Regular cardiac myocyte (primary cell): ENCODE data around the gene TRMT5. TPM values are rescaled to one million over a fixed set of nuclear protein-coding genes. Genes with fewer than 3 reads are reported as not detected.

Experiments used
- total RNA-seq: library from RNA; depleted of rRNA; stranded (reverse); fragments of >200 nt; gene quantifications from 2 replicates; pipeline ENCODE4 v1.2.3, GENCODE V29; 2014

TRMT5 gene
- total RNA-seq, result 11.0 and 14.0 TPM in 2 replicates

GRCh38 chr14:60980811-60981632 lies at the start of gene TRMT5, which contains the start of gene SLC38A6:
Gene TRMT5 (minus strand): TSS chr14:60981079. CDS start chr14:60980973, 106 bp downstream.
Gene SLC38A6 (plus strand): TSS chr14:60981245. CDS start chr14:60981278, 33 bp downstream.

Other genes with a start within 250 kb of the TRMT5 start
- gene MNAT1, start 246.3 kb downstream of the TRMT5 start, total RNA-seq, result 65.7 and 68.6 TPM in 2 replicates
- 27.2 and 61.2 TPM in 2 replicates for gene SLC38A6, start 166 bp upstream of the TRMT5 start, total RNA-seq